H1 (cell line): ENCODE results near the gene GABARAPL2.

Experiments used
- CTCF ChIP-seq, 3 experiments: IDR thresholded peaks; 1 replicate in 2 of 3; 2 replicates in 1 of 3; pipeline versions ENCODE4 v1.5.1 to v1.6.1; 2011; ENCODE audit warnings: low read length in 3 of 3, mild to moderate bottlenecking in 3 of 3, inconsistent platforms in 2 of 3, low read depth in 1 of 3, moderate library complexity in 1 of 3; ENCODE audit not compliant: insufficient read depth in 1 of 3; ENCODE audit errors: control extremely low read depth in 1 of 3
- EZH2 ChIP-seq: fragments of 200-600 bp; sonication (generic); IDR thresholded peaks from 2 replicates; pipeline ENCODE4 v1.7.1; 2012; ENCODE audit warnings: low read depth, mild to moderate bottlenecking, moderate library complexity, low read length, inconsistent platforms; ENCODE audit not compliant: severe bottlenecking
- HDAC2 ChIP-seq, 2 experiments: fragments of 300-600 bp in 1 of 2; sonication (generic) in 1 of 2; IDR thresholded peaks; 2 replicates each; pipeline ENCODE4 v1.6.1; 2011 to 2012; ENCODE audit warnings: low read depth in 2 of 2, low read length in 2 of 2, mild to moderate bottlenecking in 2 of 2, moderate library complexity in 2 of 2, borderline replicate concordance in 1 of 2, inconsistent platforms in 1 of 2
- JUN ChIP-seq: IDR thresholded peaks from 2 replicates; pipeline ENCODE4 v1.6.1; 2011; ENCODE audit warnings: low read depth, mild to moderate bottlenecking, improper control_type of control experiment, low read length

- no peak for TF ChIP-seq CTCF (IDR thresholded peaks at IDR 0.05; ENCODE audit: control extremely low read depth in 1 of 3, insufficient read depth in 1 of 3, low read depth in 1 of 3, low read length in 3 of 3)
- no peak for TF ChIP-seq EZH2
- no peak for TF ChIP-seq JUN
- no peak for TF ChIP-seq HDAC2 (IDR thresholded peaks at IDR 0.05; ENCODE audit: borderline replicate concordance in 1 of 2, low read depth in 2 of 2, low read length in 2 of 2)
Measured at GRCh38 chr16:75572864-75573542, 6.8 kb downstream of the GABARAPL2 start.
